GM20431 (cell line): ENCODE results near the gene OCA2.

Experiments used
- in situ Hi-C: fragments of 300-500 bp; cut with MseI, MboI; formaldehyde crosslinking; loops from one replicate; pipeline ENCODE4 v1.15.0; 2020; ENCODE audit warnings: low sequenced_read_pairs; ENCODE audit not compliant: unreplicated experiment

OCA2 gene

DNA sequence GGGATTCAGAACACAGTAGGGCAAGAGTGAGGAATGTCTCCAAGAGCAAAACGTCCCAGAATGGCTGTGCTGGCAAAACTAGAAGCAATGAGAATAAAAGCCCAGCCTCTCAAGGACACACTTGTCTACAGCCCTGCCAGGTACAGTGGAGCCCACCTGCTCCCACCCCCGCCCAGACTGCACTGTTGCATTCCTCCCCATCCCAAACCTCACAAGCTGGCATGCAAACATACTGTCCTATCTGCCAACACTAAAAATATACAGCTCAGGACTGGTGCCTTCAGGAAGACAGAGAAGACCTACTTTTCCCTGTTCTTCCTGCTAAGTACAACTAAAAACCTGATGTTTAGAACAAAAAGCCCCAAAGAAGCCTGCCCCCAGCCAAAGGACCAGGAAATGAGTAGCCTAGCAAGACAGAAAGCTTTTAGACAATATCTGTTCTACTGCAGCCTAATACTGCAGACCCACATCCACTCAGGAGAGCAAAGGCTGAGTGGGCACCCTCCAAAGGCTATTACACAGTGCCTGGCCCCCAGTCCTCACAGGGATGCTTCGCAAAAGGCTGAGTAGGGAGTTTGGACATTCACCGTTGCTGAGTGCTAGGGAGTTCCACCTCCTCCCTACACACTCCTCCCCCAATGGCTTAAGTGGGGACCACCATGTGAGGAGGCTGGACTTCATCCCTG is 13.5 kb downstream of the OCA2 start:
- in situ Hi-C loops, result no loop called here

GRCh38 chr15:28084547-28084946 is 14.6 kb downstream of the OCA2 start:
- in situ Hi-C loops, result no loop called here

- in situ Hi-C loops, result no loop called here
Measured at GRCh38 chr15:28082891-28083684, 16.0 kb downstream of the OCA2 start.

DNA sequence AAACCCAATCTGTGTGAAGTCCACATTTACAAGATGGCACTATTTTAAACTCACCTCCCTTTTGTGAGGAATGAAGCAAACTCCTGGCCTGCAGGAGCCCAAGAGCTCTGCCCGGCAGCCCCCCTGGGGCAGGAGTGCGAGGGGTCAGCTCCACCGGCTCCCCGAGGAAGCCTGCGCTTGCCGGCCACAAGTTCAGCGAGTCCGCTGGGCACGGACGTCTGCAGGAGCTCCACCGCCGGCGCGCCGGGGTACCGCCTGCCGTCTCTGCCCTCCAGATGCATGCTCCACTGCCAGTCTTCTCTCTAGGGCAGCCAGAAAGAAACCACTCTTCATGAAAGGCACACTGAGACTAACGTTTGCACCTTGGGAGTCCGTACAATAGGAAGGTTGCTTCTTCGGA is 17.5 kb downstream of the OCA2 start:
- in situ Hi-C loops, result no loop called here

DNA sequence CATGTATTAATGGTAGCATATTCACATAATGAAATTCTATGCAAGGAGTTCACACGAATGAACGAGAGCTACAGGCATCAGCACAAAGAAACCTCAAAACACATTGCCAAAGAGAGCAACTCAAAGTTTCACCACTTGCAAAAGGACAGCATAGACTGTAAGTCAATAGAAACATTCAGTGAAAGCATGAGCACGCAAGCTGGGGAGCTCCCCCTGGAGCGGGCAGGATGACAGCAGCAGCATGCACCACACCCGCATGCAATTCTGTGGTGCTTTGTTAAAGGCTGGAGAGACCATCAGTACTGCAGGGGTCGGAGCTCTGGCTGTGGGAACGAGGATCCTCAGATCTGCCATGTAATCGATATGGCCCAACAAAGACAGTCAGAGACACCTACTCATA is 18.7 kb downstream of the OCA2 start:
- in situ Hi-C loops, result no loop called here

DNA sequence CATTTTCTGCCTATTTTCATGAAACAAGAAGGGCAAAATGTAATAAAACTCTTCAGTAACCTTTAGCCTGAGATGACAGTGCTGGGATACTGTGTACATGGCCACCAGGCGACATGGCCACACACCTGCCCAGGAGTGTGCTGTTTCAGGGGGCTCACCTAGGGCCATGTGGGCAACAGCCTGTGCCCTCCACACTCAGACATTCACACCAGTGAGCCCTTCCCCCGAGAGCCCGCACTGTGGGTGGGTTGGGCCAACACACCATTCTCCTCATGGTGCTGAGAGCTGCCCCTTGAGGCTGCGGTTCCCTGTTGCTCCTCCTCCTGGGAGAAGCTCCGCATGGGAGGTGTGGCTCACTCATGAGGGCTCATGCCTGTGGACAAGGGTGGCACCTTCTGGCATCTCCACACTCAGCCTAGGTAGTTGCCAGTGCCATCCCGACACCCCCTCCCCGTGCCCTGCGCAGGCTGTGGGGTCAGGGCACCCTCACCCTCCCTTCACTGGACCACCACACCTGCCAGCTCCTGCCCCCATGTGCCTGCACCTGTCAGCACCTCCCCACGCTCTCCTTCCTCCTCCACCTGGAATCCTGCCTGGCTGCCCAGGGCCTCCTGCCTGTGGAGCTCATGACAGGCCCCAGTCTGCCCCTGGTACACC is 19.7 kb downstream of the OCA2 start:
- in situ Hi-C loops, result no loop called here

GRCh38 chr15:28078191-28078719 is 20.9 kb downstream of the OCA2 start:
- in situ Hi-C loops, result no loop called here

DNA sequence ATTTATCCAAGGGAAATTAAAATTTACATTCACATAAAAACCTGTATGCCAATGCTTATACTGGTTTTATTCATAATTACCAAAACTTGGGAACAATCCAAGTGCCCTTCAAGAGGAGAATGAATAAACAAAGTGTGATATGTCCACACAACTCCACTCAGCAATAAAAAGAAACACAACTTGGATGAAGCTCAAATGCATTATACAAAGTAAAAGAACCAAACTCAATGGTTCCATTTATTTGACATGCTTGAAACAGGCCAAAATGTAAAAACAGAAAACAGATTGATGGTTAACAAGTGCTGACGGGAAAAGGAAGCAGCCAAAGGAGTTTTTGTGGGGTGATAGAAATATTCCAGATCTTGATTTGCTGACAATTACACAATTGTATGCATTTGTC is 23.5 kb downstream of the OCA2 start:
- in situ Hi-C loops, result no loop called here

DNA sequence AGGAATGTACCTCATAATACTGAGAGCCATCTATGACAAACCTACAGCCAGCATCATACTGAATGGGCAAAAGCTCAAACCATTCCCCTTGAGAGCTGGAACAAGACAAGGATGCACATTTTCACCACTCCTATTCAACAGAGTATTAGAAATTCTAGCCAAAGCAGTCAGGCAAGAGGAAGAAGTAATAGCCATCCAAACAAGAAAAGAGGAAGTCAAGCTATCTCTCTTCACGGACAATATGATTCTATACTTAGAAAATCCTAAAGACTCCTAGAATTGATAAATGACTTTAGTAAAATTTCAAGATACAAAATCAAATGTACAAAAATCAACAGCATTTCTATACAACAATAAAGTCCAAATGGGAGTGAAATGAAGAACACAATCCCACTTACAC is 30.2 kb downstream of the OCA2 start:
- in situ Hi-C loops, result no loop called here

DNA sequence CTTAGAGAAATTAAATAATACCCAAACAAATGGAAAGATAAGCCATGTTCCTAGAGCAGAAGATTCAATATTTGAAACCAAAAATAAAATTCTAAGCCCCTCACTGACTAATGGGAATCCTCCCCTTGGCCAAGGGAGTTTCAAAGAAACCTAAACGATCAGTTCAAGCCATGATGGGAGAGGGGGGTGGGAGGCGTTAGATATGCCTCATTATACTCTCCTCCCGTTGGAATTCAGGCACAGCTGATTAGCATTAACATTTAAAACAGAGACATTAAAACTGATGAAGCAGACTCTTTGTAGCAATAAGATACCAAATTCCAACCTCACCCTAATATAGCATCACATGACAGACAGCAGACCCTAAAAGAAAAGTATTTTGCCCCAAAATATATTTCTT is 32.9 kb downstream of the OCA2 start:
- in situ Hi-C loops, result no loop called here

GRCh38 chr15:28060005-28060404 is 39.1 kb downstream of the OCA2 start:
- in situ Hi-C loops, result no loop called here

- in situ Hi-C loops, result no loop called here
Measured at GRCh38 chr15:28058082-28058481, 41.0 kb downstream of the OCA2 start.

DNA sequence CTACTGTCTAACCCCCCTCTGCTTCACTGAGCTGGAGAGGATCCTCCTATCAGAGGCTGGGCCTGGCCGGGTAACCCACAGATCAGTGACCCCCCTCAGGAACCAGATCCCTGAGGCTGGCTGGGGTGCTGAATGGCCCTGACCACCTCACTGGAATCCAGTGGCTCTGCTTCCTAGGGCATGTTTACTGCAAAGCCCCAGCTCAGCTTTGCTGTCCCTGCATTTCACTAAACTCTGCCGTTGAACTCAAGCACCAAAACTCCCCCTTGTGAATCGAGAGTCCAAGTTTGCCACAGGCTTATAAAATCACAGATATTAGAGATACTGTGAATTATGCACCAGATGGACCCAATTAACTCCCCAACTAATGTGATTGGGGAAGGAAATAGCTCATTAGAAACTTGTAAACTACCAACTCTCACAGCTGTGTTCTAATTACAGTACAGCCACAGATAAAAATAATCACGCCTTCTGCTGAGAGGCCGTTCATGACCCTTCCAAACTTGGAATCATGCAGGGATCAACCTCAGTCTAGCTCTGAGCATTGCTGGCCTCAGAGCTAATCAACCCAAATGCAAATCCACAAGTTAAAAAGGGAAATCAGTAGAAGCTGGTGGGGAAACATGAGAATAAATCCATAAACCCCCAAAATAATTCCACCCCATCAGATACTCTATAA is 47.0 kb downstream of the OCA2 start:
- in situ Hi-C loops, result no loop called here

DNA sequence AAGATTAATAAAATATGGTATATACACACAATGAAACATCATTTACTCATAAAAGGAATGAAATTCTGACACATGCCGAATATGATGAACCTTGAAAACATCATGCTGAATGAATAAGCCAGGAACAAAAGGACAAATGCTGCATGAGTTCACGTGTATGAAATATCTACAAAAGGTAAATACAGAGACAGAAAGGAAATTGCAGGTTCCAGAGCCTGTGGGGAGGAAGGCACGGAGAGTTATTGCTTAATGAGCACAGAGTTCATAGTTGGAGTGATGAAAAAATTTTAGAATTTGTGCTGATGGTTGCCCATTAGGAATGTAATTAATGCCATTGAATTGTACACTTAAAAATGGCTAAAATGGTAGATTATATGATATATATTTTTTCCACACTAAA is 49.5 kb downstream of the OCA2 start:
- in situ Hi-C loops, result no loop called here

- in situ Hi-C loops, result no loop called here
Measured at GRCh38 chr15:28047277-28047676, 51.8 kb downstream of the OCA2 start.

GRCh38 chr15:28044121-28044672 is 54.9 kb downstream of the OCA2 start:
- in situ Hi-C loops, result no loop called here

DNA sequence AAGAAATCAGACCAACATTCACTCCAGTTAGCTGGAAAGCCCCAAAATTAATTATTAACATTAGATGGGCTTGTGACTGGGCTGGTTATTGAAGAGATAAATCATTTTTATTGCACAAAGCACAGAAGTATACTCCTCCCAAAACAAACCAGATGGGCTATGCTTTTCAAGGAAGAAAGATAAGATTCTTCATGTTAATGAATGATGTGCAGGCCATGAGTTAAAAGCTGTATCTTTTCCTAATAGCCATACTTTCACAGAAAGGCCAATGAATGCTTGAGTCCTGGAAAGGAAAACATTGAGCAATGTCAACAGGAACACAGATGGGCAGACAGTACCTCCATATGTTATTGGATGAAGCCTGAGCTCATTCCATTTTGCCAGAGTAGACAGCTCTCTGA is 55.4 kb downstream of the OCA2 start:
- in situ Hi-C loops, result no loop called here

DNA sequence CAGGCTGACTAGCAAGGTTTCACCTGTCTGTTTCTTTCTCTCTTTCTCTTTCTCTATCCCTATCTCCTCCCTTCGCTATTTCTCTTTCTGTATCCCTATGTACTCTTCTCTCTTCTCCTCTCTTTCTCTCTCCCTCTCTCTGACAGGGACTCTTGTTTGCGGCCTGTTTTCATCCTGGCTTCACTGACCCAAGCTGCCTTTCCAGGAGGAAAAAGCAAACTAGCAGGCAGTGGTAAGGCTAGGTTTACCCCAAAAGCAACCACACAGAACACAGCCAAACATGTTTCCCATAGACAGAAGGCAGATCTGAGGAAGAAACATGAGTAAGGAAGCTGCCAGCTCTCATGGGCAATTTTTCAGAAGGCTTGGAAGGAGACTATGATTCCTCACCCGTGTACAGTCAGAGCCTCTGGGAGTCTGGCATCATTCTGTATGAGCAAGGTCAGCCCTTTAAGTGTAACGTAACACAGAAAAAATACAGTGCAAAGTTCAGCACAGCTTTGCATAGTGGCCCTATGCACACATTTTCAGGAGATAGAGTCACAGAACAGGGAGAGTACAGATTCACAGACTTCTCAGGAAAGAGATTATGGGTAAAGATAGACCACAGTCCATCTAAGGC is 61.0 kb downstream of the OCA2 start:
- in situ Hi-C loops, result no loop called here

DNA sequence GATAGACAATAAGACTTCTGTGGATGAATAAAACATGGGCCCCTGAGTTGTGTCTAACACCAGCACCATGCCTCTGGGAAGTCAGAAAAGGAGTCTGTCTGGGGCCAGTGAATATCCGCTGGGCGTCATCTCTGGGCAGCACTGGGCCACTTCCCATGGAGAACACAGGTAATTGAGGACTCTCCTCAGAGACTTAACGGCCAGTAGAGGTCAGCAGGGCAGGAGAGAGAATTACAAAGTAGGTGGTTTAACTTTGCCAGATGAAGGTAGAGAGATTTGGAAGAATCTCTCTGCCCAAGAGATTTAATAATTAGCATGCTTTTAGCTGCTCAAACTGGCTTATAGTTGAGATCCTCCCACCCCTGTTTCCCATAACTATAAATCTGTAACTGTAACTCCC is 65.7 kb downstream of the OCA2 start:
- in situ Hi-C loops, result no loop called here

DNA sequence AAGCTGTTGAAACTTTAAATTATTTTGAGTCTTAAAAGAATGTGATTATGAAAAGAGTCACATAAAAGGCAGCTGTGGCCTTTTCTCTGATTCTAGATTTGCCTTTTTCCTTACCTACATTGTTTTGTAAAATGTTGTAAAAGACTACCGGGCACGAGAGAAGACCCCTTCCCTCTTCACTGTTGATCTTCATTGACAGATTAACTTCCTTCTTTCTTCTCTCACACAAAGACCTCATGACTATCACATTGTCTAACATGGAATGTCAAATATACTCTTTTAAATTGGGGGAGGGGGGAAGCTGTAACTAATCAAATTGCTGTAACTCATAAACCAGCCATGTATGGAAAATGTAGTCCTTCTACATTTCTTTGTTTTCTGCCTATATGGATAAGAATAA is 68.3 kb downstream of the OCA2 start:
- in situ Hi-C loops, result no loop called here
